Measurements from ENCODE around the gene TMEM106C. TPM values are rescaled to one million over a fixed set of nuclear protein-coding genes. Genes with fewer than 3 reads are reported as not detected.

TMEM106C gene
- total RNA-seq: 49.1 and 71.1 TPM in 2 replicates

GRCh38 chr12:47963340-47964040, at the start of gene TMEM106C:
TMEM106C (plus strand) TSS chr12:47963596; CDS start chr12:47964237, 641 bp downstream.

GRCh38 chr12:48004053-48004941, 40.9 kb downstream of the TMEM106C start, which contains the start of gene COL2A1:
COL2A1 (minus strand) TSS chr12:48004476; CDS start chr12:48004321, 155 bp downstream.

Other genes with a start within 250 kb of the TMEM106C start
- under 0.01 and 0.13 TPM in 2 replicates for gene ENDOU, start 238.1 kb upstream of the TMEM106C start, total RNA-seq
- gene RAPGEF3, start 204.7 kb upstream of the TMEM106C start, total RNA-seq: 39.3 and 67.5 TPM in 2 replicates
- 14.9 and 20.4 TPM in 2 replicates for gene SLC48A1, start 190.4 kb upstream of the TMEM106C start, total RNA-seq
- 42.1 and 65.5 TPM in 2 replicates for gene HDAC7, start 143.7 kb upstream of the TMEM106C start, total RNA-seq
- under 0.01 and 0.19 TPM in 2 replicates for gene VDR, start 58.6 kb upstream of the TMEM106C start, total RNA-seq
- under 0.01 TPM in 1 of 2 replicates, not detected in the other for gene COL2A1, start 40.9 kb downstream of the TMEM106C start, total RNA-seq
- 7.3 and 14.3 TPM in 2 replicates for gene SENP1, start 142.5 kb downstream of the TMEM106C start, total RNA-seq
- 51.6 and 65.0 TPM in 2 replicates for gene PFKM, start 155.8 kb downstream of the TMEM106C start, total RNA-seq
- gene ASB8, start 193.9 kb downstream of the TMEM106C start, total RNA-seq: 12.0 and 16.4 TPM in 2 replicates
- 0.06 TPM in 1 of 2 replicates, not detected in the other for gene CCDC184, start 220.0 kb downstream of the TMEM106C start, total RNA-seq
- gene OR10AD1, start 239.7 kb downstream of the TMEM106C start, total RNA-seq: not detected in 2 replicates